ENCODE measurements around the gene ANXA4. TPM values are rescaled to one million over a fixed set of nuclear protein-coding genes. Genes with fewer than 3 reads are reported as not detected.

Gene ANXA4
- total RNA-seq, 1 donor from 2014 or later = 73.6 TPM

DNA sequence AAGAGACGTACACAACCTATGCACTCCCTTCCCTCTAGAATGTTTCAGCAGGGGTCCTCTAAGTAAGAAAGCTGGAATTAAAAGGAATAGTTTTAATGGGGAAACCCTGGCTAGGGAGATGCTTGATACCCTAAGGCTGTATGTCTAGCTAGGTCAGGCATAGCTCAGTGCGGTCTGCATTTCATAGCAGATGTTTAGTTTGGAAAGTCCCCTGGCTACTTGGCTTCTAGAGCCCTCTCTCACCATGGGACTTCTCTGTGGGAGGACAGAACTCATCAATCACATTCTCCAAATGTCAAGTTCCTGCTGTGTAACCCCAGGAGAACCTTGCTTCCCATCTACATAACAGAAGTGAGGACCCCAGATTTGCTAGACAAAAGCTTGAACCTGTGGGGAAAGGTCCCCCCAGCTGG, 24.1 kb upstream of the ANXA4 start:
- H3K27me3 ChIP-seq (ENCODE audit: control insufficient read depth, insufficient read depth, low read length) = no peaks in the 10 kb centered on the region
- no peak for DNase-seq (ENCODE audit: low read depth)
- TF ChIP-seq, protein P1, sequence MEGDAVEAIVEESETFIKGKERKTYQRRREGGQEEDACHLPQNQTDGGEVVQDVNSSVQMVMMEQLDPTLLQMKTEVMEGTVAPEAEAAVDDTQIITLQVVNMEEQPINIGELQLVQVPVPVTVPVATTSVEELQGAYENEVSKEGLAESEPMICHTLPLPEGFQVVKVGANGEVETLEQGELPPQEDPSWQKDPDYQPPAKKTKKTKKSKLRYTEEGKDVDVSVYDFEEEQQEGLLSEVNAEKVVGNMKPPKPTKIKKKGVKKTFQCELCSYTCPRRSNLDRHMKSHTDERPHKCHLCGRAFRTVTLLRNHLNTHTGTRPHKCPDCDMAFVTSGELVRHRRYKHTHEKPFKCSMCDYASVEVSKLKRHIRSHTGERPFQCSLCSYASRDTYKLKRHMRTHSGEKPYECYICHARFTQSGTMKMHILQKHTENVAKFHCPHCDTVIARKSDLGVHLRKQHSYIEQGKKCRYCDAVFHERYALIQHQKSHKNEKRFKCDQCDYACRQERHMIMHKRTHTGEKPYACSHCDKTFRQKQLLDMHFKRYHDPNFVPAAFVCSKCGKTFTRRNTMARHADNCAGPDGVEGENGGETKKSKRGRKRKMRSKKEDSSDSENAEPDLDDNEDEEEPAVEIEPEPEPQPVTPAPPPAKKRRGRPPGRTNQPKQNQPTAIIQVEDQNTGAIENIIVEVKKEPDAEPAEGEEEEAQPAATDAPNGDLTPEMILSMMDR (IDR thresholded peaks at IDR 0.05; ENCODE audit: insufficient read depth, low read length, poor library complexity, severe bottlenecking) = no peak
- H3K36me3 ChIP-seq (ENCODE audit: control insufficient read depth, insufficient read depth, low read length) = no peaks in the 10 kb centered on the region
- no peak overlapping the region for H3K4me3 ChIP-seq (ENCODE audit: low read depth, low read length)

DNA sequence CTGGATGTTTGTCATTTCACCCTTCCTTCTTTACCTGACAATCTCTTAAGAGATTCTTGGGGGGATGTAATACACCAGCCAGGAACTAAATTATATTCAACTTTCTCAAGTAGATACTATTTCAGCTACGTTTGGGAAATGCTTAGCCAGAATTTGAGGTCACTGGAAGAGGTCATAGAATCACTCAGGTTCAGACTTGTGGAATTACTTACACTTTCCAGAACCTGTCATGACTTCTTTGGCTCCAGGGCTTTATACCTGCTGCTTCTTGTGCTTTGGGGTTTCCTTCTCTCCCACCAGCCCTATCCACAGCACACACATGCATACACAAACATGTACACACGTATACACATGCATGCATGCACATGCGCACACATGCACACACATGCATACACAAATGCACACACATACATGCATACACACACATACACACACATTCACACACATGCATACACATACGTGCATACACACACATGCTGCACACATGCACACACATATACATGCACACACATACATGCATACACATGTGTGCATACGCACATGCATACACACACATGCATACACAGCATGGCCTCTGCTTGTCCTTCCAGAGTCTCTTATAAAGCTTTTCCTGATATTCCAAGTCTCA, 23.5 kb upstream of the ANXA4 start:
- DNase-seq (ENCODE audit: low read depth) = no peak
- no peak overlapping the region for H3K4me3 ChIP-seq (ENCODE audit: low read depth, low read length)
- H3K27me3 ChIP-seq (ENCODE audit: control insufficient read depth, insufficient read depth, low read length) = no peaks in the 10 kb centered on the region
- TF ChIP-seq, protein P1 (IDR thresholded peaks at IDR 0.05; ENCODE audit: insufficient read depth, low read length, poor library complexity, severe bottlenecking) = no peak
- no peaks in the 10 kb centered on the region for H3K36me3 ChIP-seq (ENCODE audit: control insufficient read depth, insufficient read depth, low read length)

DNA sequence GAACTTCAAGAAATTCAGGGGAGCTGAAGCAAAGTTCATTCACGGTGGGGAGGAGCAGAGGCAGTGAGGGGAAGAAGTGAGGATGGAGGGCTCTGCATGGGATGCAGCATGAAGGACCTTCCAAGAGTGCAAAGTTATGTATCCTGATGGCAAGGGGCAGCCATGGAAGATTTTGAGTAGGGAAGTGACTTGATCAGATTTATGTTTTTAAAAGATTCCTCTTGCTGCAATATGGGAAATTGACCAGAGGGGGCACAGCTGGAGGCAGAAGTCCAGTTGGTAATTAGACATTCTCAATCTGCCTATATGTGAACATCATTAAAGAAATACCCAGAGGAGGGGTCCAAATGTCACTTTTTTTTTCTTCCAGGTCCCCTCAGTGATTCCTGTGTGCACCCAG, 21.5 kb upstream of the ANXA4 start:
- Histone ChIP-seq H3K27me3 (ENCODE audit: control insufficient read depth, insufficient read depth, low read length) (no peaks in the 10 kb centered on the region), H3K4me3 (ENCODE audit: low read depth, low read length) (no peak overlapping the region), H3K36me3 (ENCODE audit: control insufficient read depth, insufficient read depth, low read length) (no peaks in the 10 kb centered on the region)
- DNase-seq (ENCODE audit: low read depth) = no peak
- TF ChIP-seq, protein P1 (IDR thresholded peaks at IDR 0.05; ENCODE audit: insufficient read depth, low read length, poor library complexity, severe bottlenecking) = peak; percentile 30

DNA sequence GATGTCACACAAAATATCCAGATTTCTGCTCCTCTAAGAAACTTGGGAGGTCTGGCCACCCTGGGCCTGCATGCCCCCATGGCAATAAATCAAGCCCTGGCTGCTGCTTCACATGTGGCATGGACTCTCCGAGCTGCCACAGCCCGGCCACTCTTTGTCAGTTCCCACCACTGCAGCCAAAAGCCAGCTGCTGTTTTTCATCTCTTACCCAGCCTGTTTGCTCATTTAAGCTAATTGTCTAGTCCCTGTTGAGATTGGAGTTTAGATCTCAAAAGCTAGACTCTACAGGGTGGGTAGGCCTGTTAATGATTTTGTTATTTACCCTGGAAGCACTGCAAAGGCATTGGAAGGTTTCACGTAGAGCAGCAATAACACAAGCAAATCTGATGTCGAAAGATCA, 20.9 kb upstream of the ANXA4 start:
- H3K27me3 ChIP-seq (ENCODE audit: control insufficient read depth, insufficient read depth, low read length) = no peaks in the 10 kb centered on the region
- no peak overlapping the region for H3K4me3 ChIP-seq (ENCODE audit: low read depth, low read length)
- TF ChIP-seq, protein P1 (IDR thresholded peaks at IDR 0.05; ENCODE audit: insufficient read depth, low read length, poor library complexity, severe bottlenecking) = no peak
- no peaks in the 10 kb centered on the region for H3K36me3 ChIP-seq (ENCODE audit: control insufficient read depth, insufficient read depth, low read length)
- no peak for DNase-seq (ENCODE audit: low read depth)

DNA sequence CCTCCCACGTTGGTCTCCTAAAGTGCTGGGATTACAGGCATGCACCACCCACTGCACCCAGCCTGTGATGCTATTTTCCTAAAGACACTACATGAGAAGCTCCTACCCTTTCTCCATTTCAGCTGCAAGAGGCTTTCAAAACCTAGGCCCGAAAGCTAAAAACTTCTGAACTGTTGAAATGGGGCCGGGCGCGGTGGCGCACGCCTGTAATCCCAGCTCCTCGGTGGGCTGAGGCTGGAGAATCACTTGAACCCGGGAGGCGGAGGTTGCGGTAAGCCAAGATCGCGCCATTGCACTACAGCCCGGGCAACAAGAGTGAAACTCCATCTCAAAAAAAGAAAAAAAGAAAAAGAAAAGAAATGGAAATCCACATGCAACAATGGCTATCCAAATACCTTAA, 18.1 kb upstream of the ANXA4 start:
- DNase-seq (ENCODE audit: low read depth) = no peak
- Histone ChIP-seq H3K36me3 (ENCODE audit: control insufficient read depth, insufficient read depth, low read length) (no peaks in the 10 kb centered on the region), H3K4me3 (ENCODE audit: low read depth, low read length) (no peak overlapping the region), H3K27me3 (ENCODE audit: control insufficient read depth, insufficient read depth, low read length) (no peaks in the 10 kb centered on the region)
- TF ChIP-seq, protein P1 (IDR thresholded peaks at IDR 0.05; ENCODE audit: insufficient read depth, low read length, poor library complexity, severe bottlenecking) = no peak

DNA sequence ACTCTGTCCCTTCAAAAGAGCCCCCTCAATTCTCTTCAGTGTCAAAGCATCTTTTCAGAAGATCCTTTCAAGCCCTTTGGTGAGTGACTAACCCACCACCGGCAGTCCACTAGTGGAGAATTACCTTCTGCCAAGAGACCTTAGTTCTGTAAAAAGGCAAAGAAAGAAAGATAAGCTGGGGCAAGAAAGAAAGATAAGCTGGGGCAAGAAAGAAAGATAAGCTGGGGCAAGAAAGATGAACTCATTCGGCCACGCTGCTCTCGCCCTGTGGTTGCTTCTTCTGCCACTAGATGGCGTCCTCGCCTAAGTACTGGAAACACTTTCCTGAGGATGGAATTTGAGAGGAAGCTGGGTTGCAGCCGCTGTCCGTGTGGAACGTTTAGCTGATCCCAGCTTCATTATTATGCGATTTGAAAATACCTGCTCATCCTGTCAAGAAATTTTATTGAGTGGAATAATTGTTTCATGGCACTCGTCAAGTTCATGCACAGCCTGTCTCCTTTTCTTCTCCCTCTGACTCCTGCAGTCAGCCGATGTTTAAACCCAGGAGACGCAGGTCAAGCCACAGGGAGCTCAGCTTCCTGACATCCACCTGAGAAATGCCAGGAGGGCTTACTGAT, 17.3 kb upstream of the ANXA4 start:
- Histone ChIP-seq H3K4me3 (ENCODE audit: low read depth, low read length) (peak overlapping the region; percentile 3), H3K27me3 (ENCODE audit: control insufficient read depth, insufficient read depth, low read length) (no peaks in the 10 kb centered on the region), H3K36me3 (ENCODE audit: control insufficient read depth, insufficient read depth, low read length) (no peaks in the 10 kb centered on the region)
- TF ChIP-seq, protein P1 (IDR thresholded peaks at IDR 0.05; ENCODE audit: insufficient read depth, low read length, poor library complexity, severe bottlenecking) = peak; percentile 80
- no peak for DNase-seq (ENCODE audit: low read depth)

Measured in kidney epithelial cell (primary cell).